GM12878 (cell line): ENCODE results near the gene NUAK1. TPM values are rescaled to one million over a fixed set of nuclear protein-coding genes. Genes with fewer than 3 reads are reported as not detected.

Experiments
- ATAC-seq: fragments of 200-7000 bp; cut with Tn5 transposase; 3 replicates; pipeline ENCODE4 v1.9.1; 2020; ENCODE audit warnings: mild to moderate bottlenecking, moderate library complexity
- BruUV-seq: library from RNA; stranded (reverse); fragments of 400-500 nt; replicated peaks from 2 replicates; lab custom pipeline; 2021; lab: Mats Ljungman, UMichigan
- CTCF ChIA-PET: fragments of 300-600 bp; sonication (Branson Sonifier 250); formaldehyde crosslinking; extraction: SDS; loops from one replicate; lab custom pipeline; 2021; ENCODE audit warnings: inconsistent platforms; lab: Yijun Ruan, JAX
- POLR2A ChIA-PET: fragments of 350-600 bp; formaldehyde crosslinking; extraction: SDS; loops from one replicate; lab custom pipeline; 2021; ENCODE audit warnings: inconsistent platforms; lab: Charles Lee
- RAD21 ChIA-PET: fragments of 300-600 bp; sonication (Branson Sonifier 250); formaldehyde crosslinking; loops from one replicate; lab custom pipeline; 2023; ENCODE audit warnings: antibody characterized with exemption; ENCODE audit not compliant: unreplicated experiment; lab: Charles Lee
- SMC1A ChIA-PET: fragments of 300-600 bp; sonication (Branson Sonifier 250); formaldehyde crosslinking; loops from one replicate; lab custom pipeline; 2023; ENCODE audit not compliant: unreplicated experiment, uncharacterized antibody; lab: Charles Lee
- DNase-seq: peaks from one replicate; pipeline ENCODE4 v3.0.0-alpha.2; 2011; ENCODE audit warnings: low read depth, low spot score
- FAIRE-seq: peaks from 3 replicates; lab custom pipeline; 2011; peaks lifted over from hg19 to GRCh38; lab: Jason Lieb, UNC
- H2AFZ ChIP-seq: 2 replicates; pipeline ENCODE4 v1.6.0; 2011; ENCODE audit warnings: low read depth, low read length, control low read depth; ENCODE audit not compliant: control insufficient read depth
- H3K27ac ChIP-seq: 2 replicates; pipeline ENCODE4 v1.5.1; 2011; ENCODE audit warnings: control low read depth; ENCODE audit not compliant: control insufficient read depth, insufficient read depth
- H3K27me3 ChIP-seq, 2 experiments: replicated peaks in 1 of 2; 2 replicates each; pipeline versions ENCODE4 v1.6.0 to v1.6.1; 2011; ENCODE audit warnings: low read length in 1 of 2; ENCODE audit not compliant: control insufficient read depth in 2 of 2, insufficient read depth in 2 of 2
- H3K36me3 ChIP-seq, 2 experiments: 2 replicates each; pipeline ENCODE4 v1.5.1; 2011; ENCODE audit warnings: low read length in 1 of 2; ENCODE audit not compliant: control insufficient read depth in 2 of 2, insufficient read depth in 2 of 2
- H3K4me1 ChIP-seq: 2 replicates; pipeline ENCODE4 v1.6.1; 2011; ENCODE audit warnings: mild to moderate bottlenecking, low read length, moderate library complexity, mixed read lengths; ENCODE audit not compliant: control insufficient read depth, insufficient read depth
- H3K4me2 ChIP-seq: 2 replicates; pipeline ENCODE4 v1.6.0; 2011; ENCODE audit warnings: control low read depth; ENCODE audit not compliant: control insufficient read depth, insufficient read depth
- H3K4me3 ChIP-seq: fragments of 200-600 bp; sonication (generic); 2 replicates; pipeline ENCODE4 v1.5.1; 2016
- H3K79me2 ChIP-seq: 2 replicates; pipeline ENCODE4 v1.6.0; 2011; ENCODE audit warnings: low read length; ENCODE audit not compliant: control insufficient read depth, insufficient read depth
- H3K9ac ChIP-seq: 2 replicates; pipeline ENCODE4 v1.8.0; 2011; ENCODE audit warnings: low read length, control low read depth, mixed read lengths; ENCODE audit not compliant: control insufficient read depth, insufficient read depth
- H3K9me3 ChIP-seq: replicated peaks from 3 replicates; pipeline ENCODE4 v1.5.1; 2011; ENCODE audit warnings: mild to moderate bottlenecking, low read length; ENCODE audit not compliant: control insufficient read depth, insufficient read depth
- H4K20me1 ChIP-seq: 2 replicates; pipeline ENCODE4 v1.6.0; 2011; ENCODE audit not compliant: control insufficient read depth, insufficient read depth
- BMI1 ChIP-seq: fragments of 450-650 bp; IDR thresholded peaks from 2 replicates; pipeline ENCODE4 v1.6.1; 2016; ENCODE audit warnings: mild to moderate bottlenecking, moderate library complexity, borderline replicate concordance
- CHD1 ChIP-seq: IDR thresholded peaks from 2 replicates; pipeline ENCODE4 v1.6.1; 2012; ENCODE audit warnings: low read depth, low read length, improper control_type of control experiment
- E4F1 ChIP-seq: fragments of 450-650 bp; IDR thresholded peaks from 2 replicates; pipeline ENCODE4 v1.6.1; 2018; ENCODE audit warnings: borderline replicate concordance, mild to moderate bottlenecking; ENCODE audit not compliant: partially characterized antibody
- GABPA ChIP-seq: IDR thresholded peaks from 2 replicates; pipeline ENCODE4 v1.6.1; 2014; ENCODE audit warnings: antibody characterized with exemption, low read depth, mild to moderate bottlenecking, inconsistent platforms
- HDGF ChIP-seq: fragments of 450-650 bp; IDR thresholded peaks from 2 replicates; pipeline ENCODE4 v1.6.1; 2016; ENCODE audit warnings: antibody characterized with exemption
- NBN ChIP-seq: fragments of 450-650 bp; IDR thresholded peaks from 2 replicates; pipeline ENCODE4 v1.6.1; 2016
- NRF1 ChIP-seq: conservative IDR thresholded peaks from 2 replicates; pipeline ENCODE4 v1.6.1; 2011; ENCODE audit warnings: mild to moderate bottlenecking, low read depth, low read length, improper control_type of control experiment
- RFX5 ChIP-seq: IDR thresholded peaks from 2 replicates; pipeline ENCODE4 v1.6.1; 2011; ENCODE audit warnings: low read depth, low read length, improper control_type of control experiment
- TCF3 ChIP-seq: IDR thresholded peaks from 2 replicates; pipeline ENCODE4 v1.6.1; 2012; ENCODE audit warnings: low read depth, mild to moderate bottlenecking, low read length, borderline replicate concordance; ENCODE audit not compliant: insufficient read depth
- ZNF207 ChIP-seq: fragments of 450-650 bp; IDR thresholded peaks from 2 replicates; pipeline ENCODE4 v1.6.1; 2014; ENCODE audit warnings: antibody characterized with exemption, mild to moderate bottlenecking, borderline replicate concordance
- ZNF24 ChIP-seq: fragments of 450-650 bp; IDR thresholded peaks from 2 replicates; pipeline ENCODE4 v1.6.1; 2017; ENCODE audit warnings: antibody characterized with exemption, mild to moderate bottlenecking
- WGBS: methylation state at CpG from one replicate; pipeline ENCODE4 v1.1.6; 2016; ENCODE audit warnings: low lambda C conversion rate; ENCODE audit not compliant: insufficient replicate concordance, insufficient coverage; ENCODE audit errors: missing lambda C conversion rate; 5-methylcytosine and 5-hydroxymethylcytosine counted together
- in situ Hi-C: fragments of 300-500 bp; cut with MboI; formaldehyde crosslinking; loops from 9 replicates; pipeline ENCODE4 v1.14.3; 2018; ENCODE audit warnings: mixed read lengths
- intact Hi-C: fragments of 100-400 bp; cut with micrococcal nuclease; formaldehyde crosslinking; loops from one replicate; pipeline ENCODE4 v1.14.2; 2022; ENCODE audit not compliant: unreplicated experiment
- polyA plus RNA-seq, 11 experiments: library from polyadenylated mRNA; depleted of rRNA in 4 of 11; unstranded in 6 of 11; stranded (reverse) in 5 of 11; fragments of >200 nt; fragmentation: Nextera tagmentation in 4 of 11; fragmentation: Illumina TruSeq in 1 of 11; extraction: Ambion mirVana in 4 of 11; extraction: Trizol in 1 of 11; gene quantifications; 1 replicate in 1 of 11; 2 replicates in 10 of 11; pipeline versions ENCODE4 v1.2.1 to v1.2.3, GENCODE V29; 2011 to 2016; ENCODE audit warnings: inconsistent platforms in 2 of 11, missing spikeins in 2 of 11, low read depth in 1 of 11
- total RNA-seq, 4 experiments: library from RNA; depleted of rRNA in 3 of 4; stranded (reverse); fragments of >200 nt in 3 of 4; fragmentation: Illumina TruSeq in 1 of 4; extraction: Trizol in 1 of 4; gene quantifications; 2 replicates each; pipeline versions ENCODE4 v1.2.1 to v1.2.3, GENCODE V29; 2013 to 2021
- TF ChIP-seq, protein P1 (sequence below): fragments of 450-650 bp; IDR thresholded peaks from 2 replicates; pipeline ENCODE4 v1.6.1; 2017; ENCODE audit warnings: antibody characterized with exemption, mild to moderate bottlenecking, moderate library complexity
- TF ChIP-seq, protein P2 (sequence below): IDR thresholded peaks from 2 replicates; pipeline ENCODE4 v1.6.1; 2011; ENCODE audit warnings: borderline replicate concordance, low read depth, mild to moderate bottlenecking, moderate library complexity, low read length; ENCODE audit not compliant: insufficient read depth, poor library complexity, severe bottlenecking
- TF ChIP-seq, protein P3 (sequence below): IDR thresholded peaks from 2 replicates; pipeline ENCODE4 v1.6.1; 2012; ENCODE audit warnings: low read depth, low read length, improper control_type of control experiment

NUAK1 gene
- total and polyA plus RNA-seq, 10 of the 15 experiments (the other 5 are each of a cell fraction or from before 2014, with no cell fraction given) = 0.03 to 0.42 (median 0.08) TPM; not detected in 2

DNA sequence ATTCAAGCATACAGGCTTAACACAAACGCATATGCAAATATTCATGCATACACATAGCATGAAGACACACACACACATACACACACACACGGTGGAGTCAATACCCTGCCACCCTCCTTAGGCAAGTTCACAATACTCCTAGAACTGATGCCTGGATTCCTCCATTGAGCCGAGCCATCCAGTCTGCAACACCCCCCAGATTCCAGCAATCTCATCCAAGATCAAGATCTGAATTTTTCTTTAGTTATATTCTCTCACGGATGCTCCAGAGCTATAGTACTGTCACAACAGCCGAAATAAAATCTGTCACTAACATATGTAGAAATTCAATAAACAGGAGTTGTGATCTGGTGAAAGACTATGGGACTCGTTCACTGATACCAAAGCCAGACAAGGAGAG, 110.8 kb downstream of the NUAK1 start:
- no peak overlapping the region for H3K9ac ChIP-seq
- ChIA-PET CTCF (no interaction called here), SMC1A (no interaction called here), RAD21 (no interaction called here), POLR2A (no interaction called here)
- no peaks in the 10 kb centered on the region for H3K4me1 ChIP-seq
- no peak overlapping the region for H3K4me2 ChIP-seq
- no peaks in the 10 kb centered on the region; a peak in 1 of 4 replicates for H3K27me3 ChIP-seq
- H3K27ac ChIP-seq = no peak overlapping the region
- ATAC-seq (no peak), FAIRE-seq (no peak), DNase-seq (no peak)
- no peak overlapping the region for H2AFZ ChIP-seq
- TF ChIP-seq NRF1 (no peak), HDGF (no peak), BMI1 (no peak), CHD1 (no peak), E4F1 (no peak), NBN (no peak), ZNF207 (no peak), TCF3 (no peak), RFX5 (no peak), GABPA (no peak), ZNF24 (no peak)
- TF ChIP-seq, protein P1, sequence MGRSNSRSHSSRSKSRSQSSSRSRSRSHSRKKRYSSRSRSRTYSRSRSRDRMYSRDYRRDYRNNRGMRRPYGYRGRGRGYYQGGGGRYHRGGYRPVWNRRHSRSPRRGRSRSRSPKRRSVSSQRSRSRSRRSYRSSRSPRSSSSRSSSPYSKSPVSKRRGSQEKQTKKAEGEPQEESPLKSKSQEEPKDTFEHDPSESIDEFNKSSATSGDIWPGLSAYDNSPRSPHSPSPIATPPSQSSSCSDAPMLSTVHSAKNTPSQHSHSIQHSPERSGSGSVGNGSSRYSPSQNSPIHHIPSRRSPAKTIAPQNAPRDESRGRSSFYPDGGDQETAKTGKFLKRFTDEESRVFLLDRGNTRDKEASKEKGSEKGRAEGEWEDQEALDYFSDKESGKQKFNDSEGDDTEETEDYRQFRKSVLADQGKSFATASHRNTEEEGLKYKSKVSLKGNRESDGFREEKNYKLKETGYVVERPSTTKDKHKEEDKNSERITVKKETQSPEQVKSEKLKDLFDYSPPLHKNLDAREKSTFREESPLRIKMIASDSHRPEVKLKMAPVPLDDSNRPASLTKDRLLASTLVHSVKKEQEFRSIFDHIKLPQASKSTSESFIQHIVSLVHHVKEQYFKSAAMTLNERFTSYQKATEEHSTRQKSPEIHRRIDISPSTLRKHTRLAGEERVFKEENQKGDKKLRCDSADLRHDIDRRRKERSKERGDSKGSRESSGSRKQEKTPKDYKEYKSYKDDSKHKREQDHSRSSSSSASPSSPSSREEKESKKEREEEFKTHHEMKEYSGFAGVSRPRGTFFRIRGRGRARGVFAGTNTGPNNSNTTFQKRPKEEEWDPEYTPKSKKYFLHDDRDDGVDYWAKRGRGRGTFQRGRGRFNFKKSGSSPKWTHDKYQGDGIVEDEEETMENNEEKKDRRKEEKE = no peak
- TF ChIP-seq, protein P2, sequence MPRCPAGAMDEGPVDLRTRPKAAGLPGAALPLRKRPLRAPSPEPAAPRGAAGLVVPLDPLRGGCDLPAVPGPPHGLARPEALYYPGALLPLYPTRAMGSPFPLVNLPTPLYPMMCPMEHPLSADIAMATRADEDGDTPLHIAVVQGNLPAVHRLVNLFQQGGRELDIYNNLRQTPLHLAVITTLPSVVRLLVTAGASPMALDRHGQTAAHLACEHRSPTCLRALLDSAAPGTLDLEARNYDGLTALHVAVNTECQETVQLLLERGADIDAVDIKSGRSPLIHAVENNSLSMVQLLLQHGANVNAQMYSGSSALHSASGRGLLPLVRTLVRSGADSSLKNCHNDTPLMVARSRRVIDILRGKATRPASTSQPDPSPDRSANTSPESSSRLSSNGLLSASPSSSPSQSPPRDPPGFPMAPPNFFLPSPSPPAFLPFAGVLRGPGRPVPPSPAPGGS = no peak
- TF ChIP-seq, protein P3, sequence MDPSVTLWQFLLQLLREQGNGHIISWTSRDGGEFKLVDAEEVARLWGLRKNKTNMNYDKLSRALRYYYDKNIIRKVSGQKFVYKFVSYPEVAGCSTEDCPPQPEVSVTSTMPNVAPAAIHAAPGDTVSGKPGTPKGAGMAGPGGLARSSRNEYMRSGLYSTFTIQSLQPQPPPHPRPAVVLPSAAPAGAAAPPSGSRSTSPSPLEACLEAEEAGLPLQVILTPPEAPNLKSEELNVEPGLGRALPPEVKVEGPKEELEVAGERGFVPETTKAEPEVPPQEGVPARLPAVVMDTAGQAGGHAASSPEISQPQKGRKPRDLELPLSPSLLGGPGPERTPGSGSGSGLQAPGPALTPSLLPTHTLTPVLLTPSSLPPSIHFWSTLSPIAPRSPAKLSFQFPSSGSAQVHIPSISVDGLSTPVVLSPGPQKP = no peak
- H3K4me3 ChIP-seq = no peak overlapping the region
- H4K20me1 ChIP-seq = no peaks in the 10 kb centered on the region
- no TSS peak for BruUV-seq
- intact Hi-C loops = no loop called here
- no peaks in the 10 kb centered on the region for H3K36me3 ChIP-seq
- H3K79me2 ChIP-seq = no peaks in the 10 kb centered on the region
- no peaks in the 10 kb centered on the region for H3K9me3 ChIP-seq
- in situ Hi-C loops = no loop called here
- WGBS = 12% methylated on average over 6 of the region's 6 CpGs
